Upper lobe of right lung (tissue), 1 donor: ENCODE measurements around the gene DOCK6. TPM values are rescaled to one million over a fixed set of nuclear protein-coding genes. Genes with fewer than 3 reads are reported as not detected.

ENCODE experiments used
- ATAC-seq: fragments of 200-7000 bp; cut with Tn5 transposase; one replicate; pipeline ENCODE4 v1.9.1; 2020; ENCODE audit warnings: mild to moderate bottlenecking, moderate library complexity
- DNase-seq: peaks from one replicate; pipeline ENCODE4 v3.0.0-alpha.2; 2020
- H3K27ac ChIP-seq: fragments of 200-600 bp; one replicate; pipeline ENCODE4 v1.8.0; 2022
- H3K27me3 ChIP-seq: fragments of 200-600 bp; one replicate; pipeline ENCODE4 v1.8.0; 2022; ENCODE audit warnings: mild to moderate bottlenecking
- H3K36me3 ChIP-seq: fragments of 200-600 bp; one replicate; pipeline ENCODE4 v1.8.0; 2022
- H3K4me1 ChIP-seq: fragments of 200-600 bp; one replicate; pipeline ENCODE4 v1.8.0; 2022
- H3K4me3 ChIP-seq: fragments of 200-600 bp; one replicate; pipeline ENCODE4 v1.8.0; 2022; ENCODE audit warnings: mild to moderate bottlenecking
- H3K9me3 ChIP-seq: fragments of 200-600 bp; one replicate; pipeline ENCODE4 v1.8.0; 2022
- intact Hi-C: fragments of 100-400 bp; cut with DNase I; formaldehyde crosslinking; loops from one replicate; pipeline ENCODE4 v1.11.0; 2022
- total RNA-seq: library from RNA; stranded (reverse); fragmentation: NEBNext Ultra II Directional; extraction: Animal tissue kit (Norgen Biotek cat#: 25700); gene quantifications from one replicate; pipeline ENCODE4 v1.2.1, GENCODE V29; 2021
- TF ChIP-seq, protein P1 (sequence below): fragments of 200-600 bp; IDR thresholded peaks from one replicate; pipeline ENCODE4 v1.8.0; 2022; ENCODE audit warnings: antibody characterized with exemption
- donor health status: DM: no; HTN: yes; CAD: no; lungs with severe emphysema.

Gene DOCK6
- total RNA-seq, 1 donor from 2014 or later, result 138 TPM

DNA sequence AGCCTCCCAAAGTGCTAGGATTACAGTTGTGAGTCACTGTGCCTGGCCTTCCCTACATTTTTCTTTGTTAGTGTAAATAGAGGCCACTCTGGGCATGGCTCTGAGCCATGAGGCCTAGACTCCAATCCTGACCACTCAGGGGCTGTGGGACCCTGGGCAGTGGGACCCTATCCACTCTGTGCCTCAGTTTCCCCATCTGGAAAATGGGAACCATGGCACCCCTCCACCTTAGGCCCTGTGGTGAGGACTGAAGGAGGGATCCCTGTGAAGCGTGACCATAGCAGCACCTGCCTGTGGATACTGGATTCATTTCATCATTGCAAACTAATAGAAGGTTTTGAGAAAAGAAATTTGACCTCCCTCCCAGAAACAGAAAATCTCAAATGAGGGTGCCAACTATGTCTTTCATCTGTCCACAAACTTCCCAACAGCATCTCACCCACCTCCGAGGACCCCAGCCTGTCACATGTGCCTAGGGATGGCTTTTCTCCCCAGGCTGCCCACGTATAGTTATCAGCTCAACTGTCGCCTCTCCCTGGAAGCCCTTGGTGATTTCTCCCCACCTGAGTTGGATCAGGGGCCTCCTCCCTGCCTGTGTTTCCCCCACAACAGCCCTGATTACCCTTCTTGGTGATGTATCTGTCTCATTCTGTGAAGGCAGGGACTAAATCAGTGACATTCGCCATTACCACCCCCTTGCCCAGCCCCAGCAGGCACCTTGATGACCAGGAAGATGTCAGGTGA, 17.3 kb downstream of the DOCK6 start:
- H3K36me3 ChIP-seq, result peaks cover 58% of the 10 kb centered on the region
- no peaks in the 10 kb centered on the region for H3K27me3 ChIP-seq
- ATAC-seq (no peak), DNase-seq (no peak)
- TF ChIP-seq, protein P1, sequence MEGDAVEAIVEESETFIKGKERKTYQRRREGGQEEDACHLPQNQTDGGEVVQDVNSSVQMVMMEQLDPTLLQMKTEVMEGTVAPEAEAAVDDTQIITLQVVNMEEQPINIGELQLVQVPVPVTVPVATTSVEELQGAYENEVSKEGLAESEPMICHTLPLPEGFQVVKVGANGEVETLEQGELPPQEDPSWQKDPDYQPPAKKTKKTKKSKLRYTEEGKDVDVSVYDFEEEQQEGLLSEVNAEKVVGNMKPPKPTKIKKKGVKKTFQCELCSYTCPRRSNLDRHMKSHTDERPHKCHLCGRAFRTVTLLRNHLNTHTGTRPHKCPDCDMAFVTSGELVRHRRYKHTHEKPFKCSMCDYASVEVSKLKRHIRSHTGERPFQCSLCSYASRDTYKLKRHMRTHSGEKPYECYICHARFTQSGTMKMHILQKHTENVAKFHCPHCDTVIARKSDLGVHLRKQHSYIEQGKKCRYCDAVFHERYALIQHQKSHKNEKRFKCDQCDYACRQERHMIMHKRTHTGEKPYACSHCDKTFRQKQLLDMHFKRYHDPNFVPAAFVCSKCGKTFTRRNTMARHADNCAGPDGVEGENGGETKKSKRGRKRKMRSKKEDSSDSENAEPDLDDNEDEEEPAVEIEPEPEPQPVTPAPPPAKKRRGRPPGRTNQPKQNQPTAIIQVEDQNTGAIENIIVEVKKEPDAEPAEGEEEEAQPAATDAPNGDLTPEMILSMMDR, result no peak
- no peak overlapping the region for H3K27ac ChIP-seq
- intact Hi-C loops, result no loop called here
- no peak overlapping the region for H3K4me3 ChIP-seq
- no peaks in the 10 kb centered on the region for H3K9me3 ChIP-seq
- H3K4me1 ChIP-seq, result peaks cover 19% of the 10 kb centered on the region

GRCh38 chr19:11243798-11244169, 18.5 kb downstream of the DOCK6 start:
- DNase-seq (no peak), ATAC-seq (no peak)
- intact Hi-C loops, result no loop called here
- Histone ChIP-seq H3K36me3 (peaks cover 60% of the 10 kb centered on the region), H3K4me1 (peaks cover 19% of the 10 kb centered on the region), H3K4me3 (no peak overlapping the region), H3K9me3 (no peaks in the 10 kb centered on the region), H3K27ac (peak overlapping the region; percentile 39), H3K27me3 (no peaks in the 10 kb centered on the region)
- TF ChIP-seq, protein P1, result no peak

DNA sequence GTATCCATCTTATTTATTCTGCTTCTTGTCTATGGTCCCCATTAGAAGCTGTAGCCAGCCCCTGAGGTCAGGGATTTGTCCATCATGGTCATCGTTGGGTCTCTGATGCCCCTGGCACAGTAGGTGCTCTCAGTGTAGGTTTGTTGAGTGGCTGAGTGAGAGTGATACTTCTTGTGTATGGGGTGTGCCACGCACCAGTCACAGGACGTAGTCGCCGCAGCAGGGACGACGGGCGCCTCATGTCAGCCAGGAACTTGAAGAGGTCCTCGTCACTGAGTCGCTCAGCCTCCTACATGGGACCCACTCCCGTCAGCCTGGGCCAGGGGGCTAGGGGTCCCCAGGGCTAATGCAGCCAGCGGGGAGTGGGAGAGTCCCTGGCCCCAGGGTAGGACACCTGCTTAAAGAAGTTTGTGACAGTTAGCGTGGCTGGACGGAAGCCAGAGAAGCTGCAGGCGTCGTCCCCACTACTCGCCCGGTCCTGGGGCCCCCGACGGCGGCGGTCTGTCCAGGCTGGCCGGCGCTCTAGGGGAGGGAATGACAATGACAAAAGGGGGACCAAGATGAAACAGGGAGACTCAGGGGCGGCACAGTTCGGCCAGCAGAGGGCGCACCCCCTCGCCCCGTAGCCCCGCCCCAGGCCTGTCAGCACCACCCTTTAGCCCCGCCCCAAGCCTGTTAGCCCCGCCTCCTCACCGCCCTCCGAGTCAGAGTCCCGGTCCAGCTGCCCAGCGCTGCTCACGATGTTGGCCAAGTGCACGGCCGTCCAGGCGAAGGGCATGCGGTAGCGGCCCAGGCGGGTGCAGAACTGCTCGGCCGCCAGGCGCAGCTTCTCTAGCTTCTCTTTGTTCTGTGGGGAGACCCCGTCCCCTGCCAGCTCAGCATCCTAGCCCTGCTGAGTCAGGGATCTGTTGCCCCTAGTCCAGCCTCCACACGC, 19.2 kb downstream of the DOCK6 start:
- intact Hi-C loops, result no loop called here
- peak; percentile 97 for ATAC-seq
- Histone ChIP-seq H3K4me1 (peaks cover 17% of the 10 kb centered on the region), H3K36me3 (peaks cover 57% of the 10 kb centered on the region), H3K9me3 (no peaks in the 10 kb centered on the region), H3K4me3 (no peak overlapping the region), H3K27me3 (no peaks in the 10 kb centered on the region), H3K27ac (peak overlapping the region; percentile 68)
- DNase-seq, result peak; percentile 96
- TF ChIP-seq, protein P1, result peak; percentile 87

DNA sequence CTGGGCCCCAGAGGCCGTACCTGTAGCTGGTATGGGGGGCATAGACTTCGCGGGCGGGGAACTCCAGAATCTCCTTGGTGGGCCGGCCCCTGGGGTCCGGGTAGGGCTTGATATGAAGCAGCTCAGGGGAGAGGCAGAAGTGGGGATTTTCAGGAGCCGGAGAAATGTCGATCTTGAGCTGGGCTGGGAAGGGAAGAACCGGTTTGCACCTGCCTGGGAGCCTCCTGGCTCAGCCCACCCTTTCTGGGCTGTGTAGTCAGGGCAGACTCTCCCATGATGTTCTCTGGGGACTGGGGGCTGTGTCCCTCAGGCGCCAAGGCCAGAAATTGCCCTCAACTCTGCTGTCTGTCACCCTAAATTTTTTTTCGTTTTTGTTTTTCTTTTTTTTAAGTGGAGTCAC, 20.3 kb downstream of the DOCK6 start:
- H3K4me1 ChIP-seq, result peaks cover 8% of the 10 kb centered on the region
- peak overlapping the region; percentile 26 for H3K27ac ChIP-seq
- ATAC-seq, result no peak
- DNase-seq, result no peak
- H3K36me3 ChIP-seq, result peaks cover 52% of the 10 kb centered on the region
- intact Hi-C loops, result no loop called here
- no peaks in the 10 kb centered on the region for H3K27me3 ChIP-seq
- no peak overlapping the region for H3K4me3 ChIP-seq
- TF ChIP-seq, protein P1, result no peak
- H3K9me3 ChIP-seq, result no peaks in the 10 kb centered on the region

DNA sequence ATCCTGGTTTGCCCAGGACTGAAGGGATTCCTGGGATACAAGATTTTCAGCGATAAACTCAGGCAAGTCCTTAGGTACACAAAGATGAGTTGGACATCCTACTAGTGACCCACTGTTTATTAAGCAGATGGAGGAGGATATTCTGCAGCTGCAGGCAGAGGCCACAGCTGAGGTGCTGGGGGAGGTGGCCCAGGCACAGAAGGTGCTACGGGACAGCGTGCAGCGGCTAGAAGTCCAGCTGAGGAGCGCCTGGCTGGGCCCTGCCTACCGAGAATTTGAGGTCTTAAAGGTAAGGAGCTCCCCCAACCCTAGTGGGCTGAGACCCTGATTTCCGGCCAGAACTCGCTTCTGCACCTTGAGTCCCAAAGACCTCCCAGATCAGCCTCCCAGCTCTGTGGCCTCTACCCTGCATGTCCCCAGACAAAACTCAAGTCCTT, 22.3 kb downstream of the DOCK6 start:
- H3K36me3 ChIP-seq, result peaks cover 44% of the 10 kb centered on the region

More for the DNA sequence above, 22.3 kb downstream of the DOCK6 start:
- H3K9me3 ChIP-seq, result no peaks in the 10 kb centered on the region
- no peak overlapping the region for H3K27ac ChIP-seq
- no peaks in the 10 kb centered on the region for H3K27me3 ChIP-seq
- no peak for DNase-seq
- TF ChIP-seq, protein P1, result no peak
- no peak overlapping the region for H3K4me3 ChIP-seq
- ATAC-seq, result no peak
- peaks cover 5% of the 10 kb centered on the region for H3K4me1 ChIP-seq
- intact Hi-C loops, result no loop called here
